Measurements from ENCODE around the gene TMC3.

DNA sequence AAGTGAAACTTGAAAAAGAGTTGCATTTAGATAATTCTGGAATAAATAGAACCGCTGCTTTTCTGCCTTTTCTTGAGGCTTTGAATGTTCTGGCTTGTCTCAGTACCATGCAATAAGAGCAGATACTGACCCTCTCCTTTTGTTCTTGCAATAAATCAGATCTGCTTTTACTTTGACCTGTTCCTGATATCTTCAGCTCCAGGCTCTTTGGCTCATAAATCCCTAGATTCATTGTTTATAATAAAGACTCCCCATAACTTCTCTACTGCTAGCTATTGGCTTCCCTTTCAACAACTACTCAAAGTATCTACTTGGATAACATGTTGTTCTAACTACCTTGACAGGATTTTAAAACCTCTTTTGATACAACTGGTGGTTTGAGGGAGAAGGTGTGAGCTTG, 47.4 kb upstream of the TMC3 start:
- TF ChIP-seq POLR2A (IDR thresholded peaks at IDR 0.05): no peak
- TF ChIP-seq, protein P1, sequence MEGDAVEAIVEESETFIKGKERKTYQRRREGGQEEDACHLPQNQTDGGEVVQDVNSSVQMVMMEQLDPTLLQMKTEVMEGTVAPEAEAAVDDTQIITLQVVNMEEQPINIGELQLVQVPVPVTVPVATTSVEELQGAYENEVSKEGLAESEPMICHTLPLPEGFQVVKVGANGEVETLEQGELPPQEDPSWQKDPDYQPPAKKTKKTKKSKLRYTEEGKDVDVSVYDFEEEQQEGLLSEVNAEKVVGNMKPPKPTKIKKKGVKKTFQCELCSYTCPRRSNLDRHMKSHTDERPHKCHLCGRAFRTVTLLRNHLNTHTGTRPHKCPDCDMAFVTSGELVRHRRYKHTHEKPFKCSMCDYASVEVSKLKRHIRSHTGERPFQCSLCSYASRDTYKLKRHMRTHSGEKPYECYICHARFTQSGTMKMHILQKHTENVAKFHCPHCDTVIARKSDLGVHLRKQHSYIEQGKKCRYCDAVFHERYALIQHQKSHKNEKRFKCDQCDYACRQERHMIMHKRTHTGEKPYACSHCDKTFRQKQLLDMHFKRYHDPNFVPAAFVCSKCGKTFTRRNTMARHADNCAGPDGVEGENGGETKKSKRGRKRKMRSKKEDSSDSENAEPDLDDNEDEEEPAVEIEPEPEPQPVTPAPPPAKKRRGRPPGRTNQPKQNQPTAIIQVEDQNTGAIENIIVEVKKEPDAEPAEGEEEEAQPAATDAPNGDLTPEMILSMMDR (IDR thresholded peaks at IDR 0.05): no peak
- TF ChIP-seq POLR2AphosphoS5 (IDR thresholded peaks at IDR 0.05): no peak
- TF ChIP-seq EP300 (IDR thresholded peaks at IDR 0.05): no peak

All from stomach (tissue), 4 donors.